Measurements from ENCODE around the gene PPM1H.
"Not testable (repeated sequence)": the region's sequence is repeated elsewhere in the genome, so short reads cannot be mapped to it uniquely, and the experiment has no call there.

PPM1H gene

GRCh38 chr12:62888454-62889110, 46.4 kb downstream of the PPM1H start:
- Histone ChIP-seq H3K27me3 (no peaks in the 10 kb centered on the region), H3K36me3 (peaks cover 0 to 9% (median 0%) of the 10 kb centered on the region in 11 experiments; a peak in 3 of 22 replicates), H3K9ac (no peak overlapping the region), H4K20me1 (no peaks in the 10 kb centered on the region), H3K4me2 (peak overlapping the region in 3 of 11 experiments; percentile 3 to 29 (median 7); a peak in 1 of 22 replicates), H3K9me3 (replicated peaks in 1 of 11) (peaks cover 16 to 36% (median 23%) of the 10 kb centered on the region in 11 experiments), H3K27ac (no peak overlapping the region), H3K4me1 (peaks cover 5 to 29% (median 12%) of the 10 kb centered on the region in 10 experiments; a peak in 18 of 20 replicates), H3K4me3 (no peak overlapping the region)
- TF ChIP-seq Cebpa-rat (IDR thresholded peaks at IDR 0.05): no peak

GRCh38 chr12:62886796-62887195, 48.2 kb downstream of the PPM1H start:
- no peak overlapping the region for H3K27ac ChIP-seq
- peaks cover 16 to 36% (median 23%) of the 10 kb centered on the region in 11 experiments for H3K9me3 ChIP-seq (replicated peaks in 1 of 11)
- H3K4me3 ChIP-seq: no peak overlapping the region
- H3K36me3 ChIP-seq: peaks cover 0 to 9% (median 0%) of the 10 kb centered on the region in 11 experiments; a peak in 3 of 22 replicates
- H3K4me2 ChIP-seq: peak overlapping the region in 1 of 11 experiments; percentile 12; a peak in 1 of 22 replicates
- H3K4me1 ChIP-seq: peaks cover 5 to 42% (median 25%) of the 10 kb centered on the region in 10 experiments; a peak in 18 of 20 replicates
- no peak overlapping the region for H3K9ac ChIP-seq
- TF ChIP-seq Cebpa-rat (IDR thresholded peaks at IDR 0.05): no peak
- no peaks in the 10 kb centered on the region for H3K27me3 ChIP-seq
- no peaks in the 10 kb centered on the region for H4K20me1 ChIP-seq

GRCh38 chr12:62885242-62885641, 49.7 kb downstream of the PPM1H start:
- Histone ChIP-seq H3K9me3 (replicated peaks in 1 of 11) (peaks cover 29 to 50% (median 37%) of the 10 kb centered on the region in 11 experiments), H3K36me3 (peaks cover 0 to 9% (median 0%) of the 10 kb centered on the region in 11 experiments; a peak in 3 of 22 replicates), H3K4me2 (no peak overlapping the region), H4K20me1 (no peaks in the 10 kb centered on the region), H3K27ac (no peak overlapping the region), H3K9ac (no peak overlapping the region), H3K27me3 (no peaks in the 10 kb centered on the region), H3K4me1 (peaks cover 5 to 49% (median 37%) of the 10 kb centered on the region in 10 experiments; a peak in 18 of 20 replicates), H3K4me3 (no peak overlapping the region)
- no peak for TF ChIP-seq Cebpa-rat (IDR thresholded peaks at IDR 0.05)

- H3K36me3 ChIP-seq, H3K27ac ChIP-seq, H3K4me2 ChIP-seq, H4K20me1 ChIP-seq, H3K27me3 ChIP-seq, H3K4me3 ChIP-seq, H3K9ac ChIP-seq: not testable (repeated sequence)
- peaks cover 5 to 49% (median 37%) of the 10 kb centered on the region in 10 experiments; a peak in 18 of 20 replicates for H3K4me1 ChIP-seq
- peaks cover 32 to 54% (median 39%) of the 10 kb centered on the region in 11 experiments for H3K9me3 ChIP-seq (replicated peaks in 1 of 11)
Observed at GRCh38 chr12:62884832-62885231, 50.1 kb downstream of the PPM1H start.

GRCh38 chr12:62882696-62883095, 52.3 kb downstream of the PPM1H start:
- peak overlapping the region in 1 of 10 experiments; percentile 11; a peak in 1 of 20 replicates for H3K4me3 ChIP-seq
- H3K9ac ChIP-seq: peak overlapping the region in 6 of 11 experiments; percentile 35 to 70 (median 47); a peak in 10 of 22 replicates
- H3K36me3 ChIP-seq: peaks cover 0 to 9% (median 0%) of the 10 kb centered on the region in 11 experiments; a peak in 3 of 22 replicates
- peaks cover 40 to 60% (median 44%) of the 10 kb centered on the region in 11 experiments for H3K9me3 ChIP-seq (replicated peaks in 1 of 11)
- H4K20me1 ChIP-seq: no peaks in the 10 kb centered on the region
- peak overlapping the region in 7 of 11 experiments; percentile 55 to 82 (median 72); a peak in 15 of 22 replicates for H3K27ac ChIP-seq
- H3K27me3 ChIP-seq: no peaks in the 10 kb centered on the region
- H3K4me1 ChIP-seq: peaks cover 5 to 54% (median 48%) of the 10 kb centered on the region in 10 experiments; a peak in 18 of 20 replicates
- TF ChIP-seq Cebpa-rat (IDR thresholded peaks at IDR 0.05): no peak
- H3K4me2 ChIP-seq: peak overlapping the region in 10 of 11 experiments; percentile 21 to 83 (median 72); a peak in 20 of 22 replicates

- TF ChIP-seq Cebpa-rat (IDR thresholded peaks at IDR 0.05): no peak
- peak overlapping the region in 10 of 11 experiments; percentile 20 to 83 (median 72); a peak in 20 of 22 replicates for H3K4me2 ChIP-seq
- peak overlapping the region in 7 of 11 experiments; percentile 54 to 82 (median 72); a peak in 14 of 22 replicates for H3K27ac ChIP-seq
- peak overlapping the region in 6 of 11 experiments; percentile 21 to 63 (median 45); a peak in 7 of 22 replicates for H3K9ac ChIP-seq
- H4K20me1 ChIP-seq: no peaks in the 10 kb centered on the region
- peaks cover 5 to 57% (median 48%) of the 10 kb centered on the region in 10 experiments; a peak in 18 of 20 replicates for H3K4me1 ChIP-seq
- no peaks in the 10 kb centered on the region for H3K27me3 ChIP-seq
- 0 out of 20 replicates have a peak overlapping the region, but pooled peaks of 1 of the 10 experiments have one; percentile 11 for H3K4me3 ChIP-seq
- H3K9me3 ChIP-seq (replicated peaks in 1 of 11): peaks cover 40 to 59% (median 49%) of the 10 kb centered on the region in 11 experiments
- H3K36me3 ChIP-seq: peaks cover 0 to 9% (median 0%) of the 10 kb centered on the region in 11 experiments; a peak in 3 of 22 replicates
Observed at GRCh38 chr12:62882140-62882539, 52.8 kb downstream of the PPM1H start.

GRCh38 chr12:62879691-62880090, 55.3 kb downstream of the PPM1H start:
- peaks cover 0 to 2% (median 0%) of the 10 kb centered on the region in 11 experiments; a peak in 1 of 22 replicates for H3K36me3 ChIP-seq

GRCh38 chr12:62879228-62879627, 55.7 kb downstream of the PPM1H start:
- peaks cover 5 to 55% (median 47%) of the 10 kb centered on the region in 10 experiments; a peak in 18 of 20 replicates for H3K4me1 ChIP-seq
- not testable (repeated sequence) for H3K4me2 ChIP-seq, H3K27me3 ChIP-seq, H3K9ac ChIP-seq, H3K27ac ChIP-seq, H4K20me1 ChIP-seq, H3K4me3 ChIP-seq, H3K36me3 ChIP-seq
- H3K9me3 ChIP-seq (replicated peaks in 1 of 11): peaks cover 21 to 49% (median 33%) of the 10 kb centered on the region in 11 experiments

More at GRCh38 chr12:62879691-62880090, 55.3 kb downstream of the PPM1H start:
- H3K9ac ChIP-seq: no peak overlapping the region
- H3K4me1 ChIP-seq: peaks cover 5 to 57% (median 48%) of the 10 kb centered on the region in 10 experiments; a peak in 18 of 20 replicates
- no peak overlapping the region for H3K4me2 ChIP-seq
- TF ChIP-seq Cebpa-rat (IDR thresholded peaks at IDR 0.05): no peak
- no peak overlapping the region for H3K27ac ChIP-seq
- H3K9me3 ChIP-seq (replicated peaks in 1 of 11): peaks cover 26 to 53% (median 38%) of the 10 kb centered on the region in 11 experiments
- no peaks in the 10 kb centered on the region for H4K20me1 ChIP-seq
- H3K27me3 ChIP-seq: no peaks in the 10 kb centered on the region
- no peak overlapping the region for H3K4me3 ChIP-seq

GRCh38 chr12:62878211-62878610, 56.7 kb downstream of the PPM1H start:
- H3K27ac ChIP-seq: no peak overlapping the region
- H3K27me3 ChIP-seq: no peaks in the 10 kb centered on the region
- H3K9me3 ChIP-seq (replicated peaks in 1 of 11): peaks cover 18 to 45% (median 30%) of the 10 kb centered on the region in 11 experiments
- H3K4me1 ChIP-seq: peaks cover 4 to 45% (median 37%) of the 10 kb centered on the region in 10 experiments; a peak in 18 of 20 replicates
- H3K4me2 ChIP-seq: peak overlapping the region in 7 of 11 experiments; percentile 5 to 41 (median 18); a peak in 8 of 22 replicates
- no peak overlapping the region for H3K4me3 ChIP-seq
- H4K20me1 ChIP-seq: no peaks in the 10 kb centered on the region
- H3K9ac ChIP-seq: no peak overlapping the region
- no peak for TF ChIP-seq Cebpa-rat (IDR thresholded peaks at IDR 0.05)
- H3K36me3 ChIP-seq: no peaks in the 10 kb centered on the region

All from BLaER1 treated with 17β-estradiol and CSF1 and Interleukin-3, amounts not matched to agents 10 nM and 100 nM (cell line).